Loucy (cell line): Measurements from ENCODE around the gene C4A.

Source experiments
- H2AFZ ChIP-seq: fragments of 200-600 bp; sonication (generic); 2 replicates; pipeline ENCODE4 v1.6.0; 2016; ENCODE audit warnings: antibody characterized with exemption, mild to moderate bottlenecking, low read length, moderate library complexity
- H3F3A ChIP-seq: fragments of 200-600 bp; 2 replicates; pipeline ENCODE4 v1.6.0; 2016; ENCODE audit warnings: antibody characterized with exemption, low read depth, mild to moderate bottlenecking
- H3K27me3 ChIP-seq: fragments of 200-600 bp; sonication (generic); 2 replicates; pipeline ENCODE4 v1.6.1; 2014; ENCODE audit warnings: low read length, mild to moderate bottlenecking; ENCODE audit not compliant: insufficient read depth, poor library complexity, severe bottlenecking
- H3K36me3 ChIP-seq: fragments of 200-600 bp; sonication (generic); 2 replicates; pipeline ENCODE4 v1.6.1; 2016; ENCODE audit warnings: low read length; ENCODE audit not compliant: insufficient read depth
- H3K4me1 ChIP-seq: fragments of 200-600 bp; sonication (generic); 2 replicates; pipeline ENCODE4 v1.5.1; 2014; ENCODE audit warnings: low read length, mild to moderate bottlenecking; ENCODE audit not compliant: insufficient read depth, poor library complexity, severe bottlenecking
- H3K4me2 ChIP-seq: fragments of 200-600 bp; sonication (generic); 2 replicates; pipeline ENCODE4 v1.6.0; 2014; ENCODE audit warnings: antibody characterized with exemption, low read length, low read depth, mild to moderate bottlenecking; ENCODE audit not compliant: poor library complexity, severe bottlenecking
- H3K4me3 ChIP-seq: fragments of 200-600 bp; sonication (generic); 2 replicates; pipeline ENCODE4 v1.5.1; 2014; ENCODE audit warnings: low read length, mild to moderate bottlenecking, mixed read lengths; ENCODE audit not compliant: poor library complexity, severe bottlenecking
- H3K79me2 ChIP-seq: fragments of 200-600 bp; sonication (generic); 2 replicates; pipeline ENCODE4 v1.6.1; 2014; ENCODE audit warnings: low read length; ENCODE audit not compliant: insufficient read depth
- H3K9ac ChIP-seq: fragments of 200-600 bp; sonication (generic); 2 replicates; pipeline ENCODE4 v1.6.0; 2014; ENCODE audit warnings: mild to moderate bottlenecking, low read depth, low read length, moderate library complexity; ENCODE audit not compliant: poor library complexity, severe bottlenecking
- H3K9me2 ChIP-seq: fragments of 200-600 bp; sonication (generic); replicated peaks from 2 replicates; pipeline ENCODE4 v1.6.1; 2016; ENCODE audit warnings: low read depth, low read length, mixed read lengths
- H3K9me3 ChIP-seq: fragments of 200-600 bp; sonication (generic); 2 replicates; pipeline ENCODE4 v1.6.1; 2014; ENCODE audit warnings: mild to moderate bottlenecking, antibody characterized with exemption, low read length, low read depth; ENCODE audit not compliant: insufficient read depth
- H4K20me1 ChIP-seq: fragments of 200-600 bp; sonication (generic); 2 replicates; pipeline ENCODE4 v1.6.0; 2014; ENCODE audit warnings: antibody characterized with exemption, low read length, mild to moderate bottlenecking; ENCODE audit not compliant: insufficient read depth, poor library complexity, severe bottlenecking
- EZH2phosphoT487 ChIP-seq: fragments of 200-600 bp; IDR thresholded peaks from 2 replicates; pipeline ENCODE4 v1.6.1; 2018; ENCODE audit warnings: antibody characterized with exemption, mild to moderate bottlenecking, moderate library complexity, borderline replicate concordance
- TF ChIP-seq, protein P1 (sequence below): fragments of 200-600 bp; sonication (generic); conservative IDR thresholded peaks from 2 replicates; pipeline ENCODE4 v1.5.1; 2014; ENCODE audit warnings: mild to moderate bottlenecking, antibody characterized with exemption, low read length

C4A gene

GRCh38 chr6:31966997-31967925 lies 14.6 kb upstream of the C4A start:
- no peaks in the 10 kb centered on the region for H4K20me1 ChIP-seq
- H3K9me2 ChIP-seq, result no peaks in the 10 kb centered on the region

DNA sequence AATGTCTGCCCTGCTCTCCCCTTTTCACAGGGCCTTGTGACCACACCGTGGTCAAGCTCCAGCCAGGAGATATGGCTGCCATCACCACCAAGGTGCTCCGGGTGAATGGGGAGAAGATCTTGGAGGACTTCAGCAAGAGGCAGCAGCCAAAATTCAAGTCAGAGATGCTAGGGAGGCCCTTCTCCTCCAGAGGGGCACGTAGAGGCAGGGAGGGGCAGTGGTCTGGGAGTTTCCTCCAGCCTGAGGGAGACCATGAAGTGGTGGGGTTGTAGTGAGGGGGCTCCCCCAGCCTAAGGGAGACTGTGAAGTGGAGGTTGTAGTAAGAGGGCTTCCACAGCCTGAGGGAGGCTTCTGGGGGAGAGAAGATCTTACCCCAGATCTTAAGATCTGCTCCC lies 13.9 kb upstream of the C4A start:
- Histone ChIP-seq H3K4me2 (no peak overlapping the region), H3K36me3 (peaks cover 46% of the 10 kb centered on the region; the same call in 1 of the 2 replicates), H3K4me1 (peaks cover 10% of the 10 kb centered on the region), H3K4me3 (no peak overlapping the region), H3K9me2 (no peaks in the 10 kb centered on the region), H3K27me3 (no peaks in the 10 kb centered on the region), H3K9ac (no peak overlapping the region), H4K20me1 (no peaks in the 10 kb centered on the region), H3F3A (no peaks in the 10 kb centered on the region), H2AFZ (no peak overlapping the region), H3K9me3 (no peaks in the 10 kb centered on the region), H3K79me2 (peaks cover 22% of the 10 kb centered on the region)
- TF ChIP-seq, protein P1, sequence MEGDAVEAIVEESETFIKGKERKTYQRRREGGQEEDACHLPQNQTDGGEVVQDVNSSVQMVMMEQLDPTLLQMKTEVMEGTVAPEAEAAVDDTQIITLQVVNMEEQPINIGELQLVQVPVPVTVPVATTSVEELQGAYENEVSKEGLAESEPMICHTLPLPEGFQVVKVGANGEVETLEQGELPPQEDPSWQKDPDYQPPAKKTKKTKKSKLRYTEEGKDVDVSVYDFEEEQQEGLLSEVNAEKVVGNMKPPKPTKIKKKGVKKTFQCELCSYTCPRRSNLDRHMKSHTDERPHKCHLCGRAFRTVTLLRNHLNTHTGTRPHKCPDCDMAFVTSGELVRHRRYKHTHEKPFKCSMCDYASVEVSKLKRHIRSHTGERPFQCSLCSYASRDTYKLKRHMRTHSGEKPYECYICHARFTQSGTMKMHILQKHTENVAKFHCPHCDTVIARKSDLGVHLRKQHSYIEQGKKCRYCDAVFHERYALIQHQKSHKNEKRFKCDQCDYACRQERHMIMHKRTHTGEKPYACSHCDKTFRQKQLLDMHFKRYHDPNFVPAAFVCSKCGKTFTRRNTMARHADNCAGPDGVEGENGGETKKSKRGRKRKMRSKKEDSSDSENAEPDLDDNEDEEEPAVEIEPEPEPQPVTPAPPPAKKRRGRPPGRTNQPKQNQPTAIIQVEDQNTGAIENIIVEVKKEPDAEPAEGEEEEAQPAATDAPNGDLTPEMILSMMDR, result no peak
- no peak for TF ChIP-seq EZH2phosphoT487

More at GRCh38 chr6:31966997-31967925, 14.6 kb upstream of the C4A start:
- TF ChIP-seq, protein P1, result no peak
- TF ChIP-seq EZH2phosphoT487, result no peak
- Histone ChIP-seq H3K4me1 (peaks cover 7% of the 10 kb centered on the region), H3K4me2 (no peak overlapping the region), H3K4me3 (no peak overlapping the region), H3K79me2 (peaks cover 17% of the 10 kb centered on the region), H3K27me3 (no peaks in the 10 kb centered on the region), H2AFZ (no peak overlapping the region), H3K9ac (no peak overlapping the region), H3K36me3 (peaks cover 52% of the 10 kb centered on the region; the same call in 1 of the 2 replicates), H3K9me3 (no peaks in the 10 kb centered on the region), H3F3A (no peaks in the 10 kb centered on the region)

DNA sequence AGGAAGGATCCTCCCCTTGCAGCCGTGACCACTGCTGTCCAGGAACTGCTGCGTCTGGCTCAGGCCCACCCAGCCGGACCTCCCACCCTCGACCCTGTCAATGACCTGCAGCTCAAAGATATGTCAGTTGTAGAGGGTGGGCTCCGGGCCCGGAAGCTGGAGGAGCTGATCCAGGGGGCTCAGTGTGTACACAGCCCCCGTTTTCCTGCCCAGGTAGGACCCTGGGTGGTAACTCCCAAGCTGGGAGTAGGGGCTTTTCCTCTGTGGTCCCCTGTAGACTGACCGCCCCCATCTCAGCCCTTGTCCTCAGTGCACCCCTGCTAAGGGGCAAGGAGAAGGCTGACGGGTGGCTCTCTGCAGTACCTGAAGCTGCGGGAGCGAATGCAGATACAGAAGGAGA lies 13.5 kb upstream of the C4A start:
- H3K36me3 ChIP-seq, result peaks cover 44% of the 10 kb centered on the region; the same call in 1 of the 2 replicates

More for the DNA sequence above, 13.5 kb upstream of the C4A start:
- H3K9ac ChIP-seq, result no peak overlapping the region
- H3K4me1 ChIP-seq, result peaks cover 15% of the 10 kb centered on the region
- no peaks in the 10 kb centered on the region for H3K27me3 ChIP-seq
- H3K9me3 ChIP-seq, result no peaks in the 10 kb centered on the region
- no peak overlapping the region for H3K4me3 ChIP-seq
- no peak for TF ChIP-seq EZH2phosphoT487
- TF ChIP-seq, protein P1, result no peak
- H3K79me2 ChIP-seq, result peaks cover 26% of the 10 kb centered on the region
- H3F3A ChIP-seq, result no peaks in the 10 kb centered on the region
- H4K20me1 ChIP-seq, result no peaks in the 10 kb centered on the region
- no peaks in the 10 kb centered on the region for H3K9me2 ChIP-seq
- H3K4me2 ChIP-seq, result no peak overlapping the region
- H2AFZ ChIP-seq, result no peak overlapping the region
